ENCODE data around the gene DDX23.

- TF ChIP-seq CTCF (IDR thresholded peaks at IDR 0.05): no peak
- TF ChIP-seq POLR2AphosphoS5 (IDR thresholded peaks at IDR 0.05): no peak
Observed at GRCh38 chr12:48869191-48869590, 17.2 kb upstream of the DDX23 start.
